Measurements from ENCODE around the gene CACNA1B.

Gene CACNA1B

DNA sequence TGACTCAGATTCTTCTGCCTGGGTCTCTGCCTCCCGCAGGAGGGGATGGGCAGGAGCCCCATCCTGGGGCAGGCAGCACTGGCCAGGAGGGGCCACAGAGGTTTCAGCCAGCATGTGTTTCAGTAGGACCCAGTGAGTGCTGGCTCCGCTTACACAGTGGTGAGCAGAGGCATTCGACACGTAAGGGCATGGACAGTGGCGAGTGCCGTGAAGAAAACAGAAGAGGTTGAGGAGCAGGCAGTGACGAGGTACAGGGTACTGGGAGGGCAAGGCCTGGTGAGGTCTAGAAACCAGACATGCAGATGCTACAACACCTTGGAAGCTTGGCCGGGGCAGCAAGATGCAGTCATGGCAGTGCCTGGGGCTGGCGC lies 41.5 kb downstream of the CACNA1B start:
- no peak for DNase-seq (ENCODE audit: low read depth in 2 of 2)

DNA sequence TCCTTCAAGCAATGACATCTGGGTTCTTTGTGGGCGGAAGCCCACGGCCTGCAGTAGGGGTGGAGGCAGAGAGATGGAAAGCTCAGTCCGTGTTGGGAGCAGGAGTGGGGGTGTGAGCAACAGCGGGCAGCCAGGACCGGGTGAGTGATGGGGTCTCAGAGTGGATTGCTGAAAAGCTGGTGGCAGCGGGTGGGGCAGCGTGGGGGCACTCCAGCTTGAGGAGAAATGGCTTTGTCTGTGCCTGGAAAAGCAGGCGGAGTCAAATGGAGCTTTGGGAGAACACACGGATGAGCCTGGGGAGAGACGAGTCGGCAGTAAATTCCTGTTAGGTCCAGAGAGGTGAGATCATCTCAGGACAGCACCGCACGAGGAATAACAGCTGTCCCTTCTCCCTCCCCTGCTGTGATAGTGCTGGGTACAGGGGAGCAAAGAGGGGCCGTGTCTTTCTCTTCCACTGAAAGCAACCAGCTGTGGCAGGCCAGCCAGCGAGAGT lies 42.1 kb downstream of the CACNA1B start:
- no peak for DNase-seq (ENCODE audit: low read depth in 2 of 2)

DNA sequence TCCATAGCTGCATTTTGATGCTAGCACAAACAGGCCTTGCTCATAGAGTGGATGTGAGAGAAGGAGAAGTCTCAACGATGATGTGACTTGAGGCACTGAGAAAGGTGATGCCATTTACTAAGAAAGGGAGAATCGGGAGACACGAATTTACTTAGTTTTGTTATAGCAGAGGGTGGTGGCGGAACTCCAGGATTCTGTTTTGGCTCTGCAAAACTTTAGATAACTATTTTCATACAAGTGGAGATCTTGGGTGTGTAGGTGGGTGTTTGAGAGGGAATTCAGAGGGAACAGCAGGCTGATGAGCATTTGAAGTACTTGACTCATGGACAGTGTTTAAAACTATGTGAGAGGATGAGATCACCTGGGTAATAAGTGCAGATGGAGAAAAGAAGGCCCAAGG lies 43.2 kb downstream of the CACNA1B start:
- no peak for DNase-seq (ENCODE audit: low read depth in 2 of 2)

DNA sequence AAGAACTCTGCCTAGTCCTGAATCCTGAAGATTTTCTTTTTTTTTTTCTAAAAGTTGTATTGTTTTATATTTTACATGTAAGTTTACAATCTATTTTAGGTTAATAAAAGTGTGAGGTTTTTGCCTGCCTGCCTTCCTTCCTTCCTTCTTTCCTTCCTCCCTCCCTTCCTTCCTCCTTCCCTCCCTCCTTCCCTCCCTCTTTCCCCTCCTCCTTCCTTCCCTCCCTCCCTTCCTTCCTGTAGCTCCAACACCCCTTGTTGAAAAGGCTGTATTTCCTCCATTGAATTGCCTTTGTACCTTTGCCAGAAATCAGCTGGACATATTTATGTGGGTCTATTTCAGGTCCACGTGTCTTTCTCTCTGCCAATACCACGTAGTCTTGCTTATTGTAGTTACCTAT lies 46.6 kb downstream of the CACNA1B start:
- DNase-seq (ENCODE audit: low read depth in 2 of 2), result no peak

DNA sequence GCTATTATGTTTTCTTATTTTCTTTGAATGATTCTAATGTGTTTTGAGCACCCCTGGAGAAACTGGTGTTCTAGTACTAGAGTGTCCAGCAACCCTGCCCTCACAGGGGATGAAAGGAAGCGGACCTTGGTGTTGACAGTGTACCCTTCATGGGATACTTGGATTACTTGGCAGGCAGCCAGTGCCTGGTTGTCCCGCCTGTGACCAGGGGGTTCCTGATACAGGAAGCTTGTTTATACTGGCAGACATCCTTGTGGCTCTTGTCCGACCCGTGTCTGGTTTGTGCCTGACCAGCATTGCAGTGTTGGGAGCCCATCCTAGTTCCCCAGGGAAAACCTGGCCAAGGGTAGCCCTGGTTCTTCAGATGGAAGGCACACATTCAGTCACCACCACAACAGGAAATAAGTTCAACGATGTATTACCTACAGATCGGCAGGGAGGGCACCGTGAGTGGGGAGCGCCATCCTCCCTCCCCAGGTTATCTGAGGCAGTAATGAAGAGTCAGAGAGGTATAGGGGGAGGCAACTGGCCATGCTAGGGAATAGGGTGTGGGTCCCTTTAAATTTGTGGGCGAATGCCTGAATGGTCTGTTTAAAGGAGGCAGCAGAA lies 47.3 kb downstream of the CACNA1B start:
- DNase-seq (ENCODE audit: low read depth in 2 of 2), result no peak

DNA sequence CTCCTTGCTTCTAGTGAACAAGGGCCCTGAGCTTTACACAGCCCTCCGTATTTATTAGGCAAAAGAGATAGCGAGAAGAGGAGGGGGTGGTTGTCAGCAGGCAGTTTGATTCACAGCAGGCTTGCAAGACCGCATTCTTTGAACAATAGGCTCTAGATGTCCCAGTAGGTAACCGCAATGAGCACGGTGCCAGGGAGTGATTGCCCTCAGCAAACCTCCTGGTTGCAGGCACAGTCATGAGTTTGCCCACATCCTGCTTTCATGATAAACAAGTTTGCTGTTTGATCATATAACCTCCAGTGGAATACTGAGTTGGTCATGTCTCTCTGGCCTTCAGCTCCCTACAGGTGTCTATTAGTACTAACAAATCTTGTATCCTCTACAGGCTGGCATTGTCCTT lies 66.1 kb downstream of the CACNA1B start:
- no peak for DNase-seq (ENCODE audit: low read depth in 2 of 2)

DNA sequence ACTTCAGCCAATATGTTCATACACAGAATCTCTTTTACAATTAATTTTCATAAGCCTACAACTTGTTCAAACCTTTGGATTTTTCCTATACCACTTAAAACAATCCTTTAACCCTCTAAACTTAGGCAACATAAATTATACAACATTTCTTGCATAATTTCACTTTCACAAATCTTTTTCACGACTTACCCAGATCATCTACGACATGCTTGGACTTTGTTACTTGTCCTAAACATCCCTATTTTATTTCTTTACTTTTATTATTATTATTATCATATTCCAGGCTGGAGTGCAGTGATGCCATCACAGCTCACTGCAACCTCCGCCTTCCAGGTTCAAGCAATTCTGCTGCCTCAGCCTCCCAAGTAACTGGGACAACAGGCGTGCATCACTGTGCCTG lies 68.0 kb downstream of the CACNA1B start:
- DNase-seq (ENCODE audit: low read depth in 2 of 2), result no peak

DNA sequence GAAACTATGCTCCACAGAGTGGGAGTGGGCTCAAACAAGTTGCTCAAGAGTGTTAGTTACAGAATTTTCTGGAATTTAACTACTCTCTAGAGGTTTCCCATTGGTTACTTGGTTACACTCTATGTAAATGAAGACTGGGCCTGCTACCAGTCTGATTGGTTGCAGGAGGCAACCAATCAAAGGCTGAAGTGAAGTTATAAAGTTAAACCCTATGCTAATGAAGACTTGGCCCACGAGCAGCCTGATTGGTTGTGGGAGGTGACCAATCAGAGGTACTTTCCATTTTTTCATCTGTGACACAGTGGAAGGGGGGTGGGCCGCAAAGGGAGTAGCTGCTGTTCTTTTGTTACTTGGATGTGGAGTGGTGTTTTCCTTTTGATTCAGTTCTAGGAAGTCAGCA lies 69.4 kb downstream of the CACNA1B start:
- DNase-seq (ENCODE audit: low read depth in 2 of 2), result no peak

DNA sequence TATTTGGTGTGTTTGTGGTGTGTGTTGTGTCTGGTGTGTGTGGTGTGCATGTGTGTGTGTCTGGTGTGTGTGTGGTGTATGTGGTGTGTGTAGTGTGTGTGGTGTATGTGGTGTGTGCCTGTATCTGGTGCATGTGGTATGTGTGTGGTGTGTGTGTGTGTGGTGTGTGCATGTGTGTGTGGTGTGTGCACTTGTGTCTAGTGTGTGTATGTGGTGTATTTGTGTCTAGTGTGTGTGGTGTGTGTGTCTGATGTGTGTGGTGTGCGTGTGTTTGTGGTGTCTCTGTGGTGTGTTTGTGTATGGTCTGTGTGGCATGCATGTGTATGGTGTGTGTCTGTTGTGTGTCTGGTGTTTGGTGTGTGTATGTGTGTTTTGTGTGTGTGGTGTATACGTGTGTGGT lies 71.1 kb downstream of the CACNA1B start:
- DNase-seq (ENCODE audit: low read depth in 2 of 2), result no peak

DNA sequence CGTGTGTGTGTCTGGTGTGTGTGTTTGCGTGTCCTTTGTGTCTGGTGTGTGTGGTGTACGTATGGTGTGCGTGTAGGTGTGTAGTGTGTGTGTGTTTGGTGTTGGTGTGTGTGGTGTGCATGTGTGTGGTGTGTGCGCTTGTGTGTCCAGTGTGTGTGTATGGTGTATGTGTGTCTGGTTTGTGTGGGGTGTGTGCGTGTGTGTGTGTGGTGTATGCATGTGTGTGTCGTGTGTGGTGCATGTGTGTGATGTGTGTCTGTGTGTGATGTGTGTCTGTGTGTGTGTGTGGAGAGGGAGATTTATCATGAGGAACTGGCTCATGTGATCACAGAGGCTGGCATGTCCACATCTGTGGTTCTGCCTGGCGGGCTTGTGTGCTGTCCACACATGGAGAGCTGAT lies 71.7 kb downstream of the CACNA1B start:
- DNase-seq (ENCODE audit: low read depth in 2 of 2), result no peak

DNA sequence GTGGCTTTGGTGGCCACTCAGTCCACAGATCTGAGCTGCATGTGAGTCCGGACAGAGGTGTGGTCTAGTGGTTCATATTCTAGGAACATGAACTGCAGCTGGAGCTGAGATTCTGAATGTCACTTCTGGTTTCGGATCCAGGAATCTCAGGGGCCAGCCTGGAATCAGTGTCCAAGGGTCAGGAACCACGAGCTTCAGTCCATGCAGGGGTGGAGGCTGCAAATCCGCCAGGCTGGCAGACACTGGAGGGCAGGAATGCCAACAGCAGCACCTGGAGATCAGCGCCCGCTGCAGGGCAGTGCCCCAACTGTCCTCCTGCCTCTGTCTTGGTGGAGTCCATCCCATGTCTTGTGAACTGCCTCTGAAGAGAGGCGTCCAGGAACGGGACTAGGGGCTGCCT lies 73.5 kb downstream of the CACNA1B start:
- no peak for DNase-seq (ENCODE audit: low read depth in 2 of 2)

DNA sequence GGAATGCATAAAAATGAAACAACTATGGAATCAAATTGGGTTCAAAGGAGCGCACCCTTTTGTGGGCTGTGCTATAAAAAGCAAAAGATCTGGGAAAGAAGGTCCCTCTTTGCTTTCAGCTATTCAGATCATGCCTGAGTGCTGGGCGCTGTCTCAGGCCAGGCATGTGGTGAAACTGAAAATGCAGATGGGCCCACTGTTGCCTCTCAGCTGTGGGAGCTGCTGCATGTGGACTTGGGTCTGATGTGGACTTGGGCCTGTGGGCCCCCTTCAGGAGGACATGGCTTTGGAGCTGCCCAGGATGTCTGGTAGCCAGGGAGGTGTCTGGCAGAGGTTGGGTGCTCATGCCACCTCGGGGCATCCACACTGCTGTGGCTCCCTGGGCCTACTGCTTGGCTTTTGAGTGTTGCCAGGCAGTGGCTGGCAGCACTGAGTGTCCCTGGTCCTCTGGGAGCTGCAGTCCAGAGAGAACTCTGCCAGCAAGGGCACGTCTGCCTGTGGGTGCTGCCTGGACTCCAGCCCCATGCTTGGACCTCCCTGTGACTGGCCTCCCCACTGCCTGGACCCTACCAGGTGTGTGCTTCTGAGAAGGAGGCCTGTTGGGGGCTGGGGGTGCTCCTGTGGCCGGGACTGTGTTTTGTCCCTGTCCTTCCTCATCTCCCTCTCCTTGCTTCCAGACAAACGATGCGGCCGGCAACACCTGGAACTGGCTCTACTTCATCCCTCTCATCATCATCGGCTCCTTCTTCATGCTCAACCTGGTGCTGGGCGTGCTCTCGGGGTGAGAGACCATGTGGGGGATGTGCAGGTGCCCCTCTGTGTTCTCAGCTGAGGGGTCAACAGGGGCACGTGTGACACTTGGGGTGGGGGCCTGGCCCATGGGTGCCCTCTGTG lies 74.3 kb downstream of the CACNA1B start:
- no peak for DNase-seq (ENCODE audit: low read depth in 2 of 2)

DNA sequence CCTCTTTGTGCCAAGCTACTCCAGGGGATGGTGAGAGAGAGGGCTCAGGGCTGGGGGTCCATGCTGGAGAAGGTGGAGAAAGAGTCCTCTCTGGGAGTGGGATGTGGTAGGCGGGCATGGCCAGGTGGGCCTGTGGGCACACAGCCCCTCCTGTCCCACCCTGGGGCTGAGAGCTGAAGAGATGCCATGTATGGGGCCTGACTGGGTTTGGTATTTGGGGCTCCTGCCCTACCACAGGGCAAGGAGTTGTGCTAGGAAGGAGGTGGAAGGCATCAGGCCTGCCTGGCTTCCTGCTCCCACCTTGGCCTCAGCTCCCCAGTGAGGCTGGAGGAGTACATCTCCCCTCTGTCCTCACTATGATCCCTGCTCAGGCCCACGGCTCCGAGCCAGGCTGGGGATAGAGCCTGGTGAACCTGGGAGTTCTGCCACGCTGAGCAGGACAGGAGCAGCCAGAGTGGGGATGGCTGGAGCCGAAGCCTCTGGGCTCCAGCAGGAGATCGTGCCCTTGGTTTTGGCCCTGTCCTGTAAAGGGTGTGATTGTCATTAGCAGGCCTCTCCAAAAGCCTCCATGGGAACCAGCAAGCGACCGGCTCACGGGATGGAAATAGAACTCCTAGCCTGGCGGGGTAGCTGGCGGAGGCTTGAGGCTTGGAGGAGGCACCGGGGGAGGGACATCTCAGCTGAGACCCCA lies 75.5 kb downstream of the CACNA1B start:
- no peak for DNase-seq (ENCODE audit: low read depth in 2 of 2)

DNA sequence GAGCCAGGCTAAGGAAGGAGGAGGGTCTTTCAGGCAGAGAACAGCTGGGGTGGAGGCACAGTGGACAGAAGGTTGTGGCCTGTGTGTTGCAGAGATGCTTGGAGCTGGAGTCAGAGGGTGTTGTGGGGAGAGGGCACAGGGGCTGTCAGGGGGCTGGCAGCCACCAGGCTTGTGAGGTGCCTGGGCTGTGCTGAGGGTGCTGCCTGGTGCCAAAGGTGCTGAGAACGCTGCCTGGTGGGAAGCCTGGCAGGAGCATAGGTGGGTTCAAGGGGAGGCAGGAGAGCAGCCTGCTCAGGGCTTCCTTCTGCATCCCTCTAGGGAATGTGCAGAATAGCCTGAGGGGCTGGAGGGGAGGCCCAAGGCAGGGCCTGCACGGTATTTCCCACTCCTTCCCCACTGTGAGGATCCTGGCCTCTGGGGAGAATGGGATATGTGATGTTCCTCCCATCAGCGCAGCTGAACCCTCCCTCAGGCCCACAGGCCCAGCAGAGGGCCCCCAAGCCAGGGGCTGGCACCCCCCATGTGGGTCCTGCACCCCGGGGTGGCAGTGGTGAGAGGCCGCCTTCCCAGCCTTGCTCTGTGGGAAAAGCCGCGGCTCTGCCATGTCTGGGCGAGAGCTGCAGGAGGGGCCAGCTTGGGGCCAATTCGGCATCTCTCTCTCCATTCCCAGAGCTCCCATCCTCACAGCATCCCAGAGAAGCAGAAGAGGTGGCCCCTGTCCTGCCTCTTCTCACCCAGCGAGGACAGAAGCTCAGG lies 76.3 kb downstream of the CACNA1B start:
- DNase-seq (ENCODE audit: low read depth in 2 of 2), result no peak

DNA sequence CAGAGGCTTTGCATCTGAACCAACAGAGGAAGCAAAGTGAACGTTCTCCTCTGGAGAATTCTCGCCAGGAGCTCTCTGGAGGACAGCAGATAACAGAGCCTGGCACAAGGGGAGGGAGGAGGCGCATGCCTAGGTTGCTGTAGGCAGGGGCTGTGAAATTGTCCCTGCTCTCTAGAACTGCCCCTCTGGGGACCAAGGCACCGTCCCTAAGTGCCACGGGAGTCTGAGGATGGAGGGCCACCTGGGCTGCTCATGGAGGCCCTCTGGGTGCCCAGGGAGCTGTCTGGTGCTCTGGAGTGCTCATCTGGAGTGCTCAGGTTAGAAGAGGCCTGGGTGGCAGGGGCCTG lies 77.6 kb downstream of the CACNA1B start:
- DNase-seq (ENCODE audit: low read depth in 2 of 2), result no peak

DNA sequence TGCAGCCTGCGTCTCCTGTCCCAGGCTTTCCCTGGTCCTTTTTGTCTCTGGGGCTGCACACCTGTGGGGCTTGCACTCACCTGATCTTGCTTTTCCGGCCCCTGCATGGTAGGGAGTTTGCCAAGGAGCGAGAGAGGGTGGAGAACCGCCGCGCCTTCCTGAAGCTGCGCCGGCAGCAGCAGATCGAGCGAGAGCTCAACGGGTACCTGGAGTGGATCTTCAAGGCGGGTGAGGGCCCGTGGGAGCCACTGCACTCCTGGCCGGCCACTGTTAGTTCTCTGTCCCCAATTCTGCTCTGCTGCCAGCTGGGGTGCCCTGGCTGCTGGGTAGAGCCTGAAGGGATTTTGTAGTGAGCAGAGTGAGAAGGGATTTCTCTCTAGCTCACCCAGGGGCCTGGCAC lies 78.0 kb downstream of the CACNA1B start:
- DNase-seq (ENCODE audit: low read depth in 2 of 2), result no peak

DNA sequence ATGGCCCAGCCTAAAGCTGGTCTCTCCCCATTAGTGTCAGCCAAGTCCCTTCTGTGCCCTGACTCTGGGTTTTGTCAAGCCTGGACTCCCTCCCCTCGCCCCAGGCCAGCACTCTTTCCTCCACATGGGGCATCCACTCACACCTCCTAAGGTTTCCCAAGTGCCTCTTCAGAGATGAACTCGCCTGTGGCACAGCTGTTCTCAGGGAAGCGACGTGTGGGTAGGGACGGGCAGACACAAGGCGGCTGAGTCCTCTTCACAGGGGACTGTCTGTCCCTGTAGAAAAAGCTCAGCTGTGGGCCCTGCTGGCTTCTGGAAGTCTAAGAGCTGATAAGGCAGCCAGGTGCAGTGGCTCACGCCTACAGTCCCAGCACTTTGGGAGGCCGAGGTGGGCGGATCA lies 78.5 kb downstream of the CACNA1B start:
- no peak for DNase-seq (ENCODE audit: low read depth in 2 of 2)

DNA sequence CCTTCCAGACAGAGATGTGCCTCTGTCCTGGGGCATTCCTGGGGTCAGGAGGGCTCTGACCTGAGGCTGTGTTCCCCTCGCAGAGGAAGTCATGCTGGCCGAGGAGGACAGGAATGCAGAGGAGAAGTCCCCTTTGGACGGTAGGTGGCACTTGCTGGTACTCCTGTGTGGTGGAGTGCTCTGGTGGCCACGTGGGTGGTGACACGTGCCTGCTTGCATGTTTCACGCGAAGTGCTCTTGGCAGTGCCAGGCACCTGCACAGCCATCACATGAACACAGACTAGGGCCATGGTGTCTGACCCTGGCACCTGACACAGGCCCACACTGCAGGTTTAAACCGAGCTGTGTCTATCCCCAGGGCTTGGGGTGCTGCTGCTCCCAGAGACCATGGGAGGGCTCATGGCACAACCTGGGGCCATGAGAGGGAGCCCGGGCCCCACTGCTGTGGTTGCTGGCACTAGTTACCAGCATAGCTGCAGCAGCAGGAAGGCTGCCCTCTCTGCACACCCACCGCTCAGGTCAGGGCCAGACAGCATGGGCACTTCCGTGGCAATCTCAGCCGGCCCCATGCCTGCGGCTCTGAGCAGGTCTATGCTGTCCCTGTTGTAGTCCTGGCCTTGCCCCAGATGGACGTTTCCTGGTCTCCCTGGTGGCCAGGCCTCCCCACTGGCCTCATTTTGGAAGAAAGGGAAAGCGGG lies 79.3 kb downstream of the CACNA1B start:
- DNase-seq (ENCODE audit: low read depth in 2 of 2), result no peak

DNA sequence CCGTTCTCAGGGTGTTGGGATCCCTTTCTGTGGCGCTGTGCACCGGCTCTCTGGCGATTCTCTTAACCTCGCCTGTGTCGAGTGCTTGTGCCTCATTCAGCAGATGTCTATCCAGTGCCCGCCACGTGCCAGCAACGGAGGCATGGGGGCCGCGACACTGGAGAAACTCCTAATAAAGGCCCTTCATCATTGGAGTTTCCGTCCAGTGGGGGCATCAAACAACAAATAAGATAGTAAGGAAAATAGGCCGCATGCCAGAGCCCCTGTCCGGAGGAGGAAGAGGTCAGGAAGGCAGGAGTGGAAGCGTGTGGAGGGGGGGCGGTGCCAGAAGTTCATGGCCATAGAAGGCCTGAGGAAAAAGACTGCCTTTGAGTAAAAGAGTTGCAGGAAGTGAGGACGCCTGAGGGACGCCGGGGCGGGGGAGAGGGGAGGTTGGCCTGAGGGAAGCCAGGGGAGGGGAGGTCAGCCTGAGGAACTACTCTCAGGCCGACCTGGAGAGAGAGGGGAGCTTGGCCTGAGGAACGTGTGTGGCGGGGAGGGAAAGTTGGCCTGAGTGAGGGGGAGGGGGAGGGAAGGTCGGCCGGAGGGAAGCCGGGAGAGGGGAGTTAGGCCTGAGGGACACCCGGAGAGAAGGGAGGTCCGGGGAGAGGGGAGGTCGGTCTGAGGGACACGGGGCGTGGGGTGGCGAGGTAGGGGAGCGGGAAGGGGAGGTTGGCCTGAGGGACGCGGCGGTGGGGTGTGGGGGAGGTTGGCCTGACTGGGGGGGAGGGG lies 82.2 kb downstream of the CACNA1B start:
- DNase-seq (ENCODE audit: low read depth in 2 of 2), result no peak

DNA sequence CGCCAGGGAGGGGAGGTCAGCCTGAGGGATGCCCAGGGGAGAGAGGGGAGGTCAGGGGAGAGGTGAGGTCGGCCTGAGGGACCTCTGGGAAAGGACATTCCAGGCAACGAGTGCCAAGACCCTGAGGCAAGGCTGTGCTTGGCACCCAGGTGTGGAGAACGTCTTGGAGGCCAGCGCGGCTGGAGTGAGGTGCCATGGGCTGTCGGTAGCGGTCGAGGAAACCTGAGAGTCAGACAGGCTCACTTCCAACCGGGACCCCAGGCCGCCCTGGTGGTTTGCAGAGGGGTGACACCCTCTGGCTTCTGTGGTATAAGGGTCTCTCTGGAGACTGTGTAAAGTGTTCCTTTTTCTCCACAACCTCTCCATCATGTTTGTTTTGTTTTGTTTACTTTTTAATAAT lies 82.9 kb downstream of the CACNA1B start:
- DNase-seq (ENCODE audit: low read depth in 2 of 2), result no peak

DNA sequence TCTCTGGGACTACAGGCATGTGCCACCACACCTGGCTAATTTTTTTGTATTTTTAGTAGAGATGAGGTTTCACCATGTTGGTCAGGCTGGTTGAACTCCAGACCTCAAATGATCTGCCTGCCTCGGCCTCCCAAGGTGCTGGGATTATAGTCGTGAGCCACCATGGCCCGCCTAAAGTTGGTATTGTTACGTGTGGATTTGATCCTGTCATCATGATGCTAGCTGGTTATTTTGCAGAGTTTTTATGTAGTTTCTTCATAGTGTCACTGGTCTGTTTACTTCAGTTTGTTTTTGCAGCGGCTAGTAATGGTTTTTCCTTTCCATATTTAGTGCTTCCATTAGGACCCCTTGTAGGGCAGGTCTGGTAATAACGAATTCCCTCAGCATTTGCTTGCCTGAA lies 85.9 kb downstream of the CACNA1B start:
- no peak for DNase-seq (ENCODE audit: low read depth in 2 of 2)

Data from stimulated activated CD8-positive, alpha-beta memory T cell treated with anti-CD3 and anti-CD28 coated beads, Interleukin-7, amount 100 ng/mL, for 1 hour (primary cell).